ENCODE results near the gene ADISSP.
A peak's percentile ranks its signal among the peaks of the same experiment; 100 is the strongest.

ADISSP gene

DNA sequence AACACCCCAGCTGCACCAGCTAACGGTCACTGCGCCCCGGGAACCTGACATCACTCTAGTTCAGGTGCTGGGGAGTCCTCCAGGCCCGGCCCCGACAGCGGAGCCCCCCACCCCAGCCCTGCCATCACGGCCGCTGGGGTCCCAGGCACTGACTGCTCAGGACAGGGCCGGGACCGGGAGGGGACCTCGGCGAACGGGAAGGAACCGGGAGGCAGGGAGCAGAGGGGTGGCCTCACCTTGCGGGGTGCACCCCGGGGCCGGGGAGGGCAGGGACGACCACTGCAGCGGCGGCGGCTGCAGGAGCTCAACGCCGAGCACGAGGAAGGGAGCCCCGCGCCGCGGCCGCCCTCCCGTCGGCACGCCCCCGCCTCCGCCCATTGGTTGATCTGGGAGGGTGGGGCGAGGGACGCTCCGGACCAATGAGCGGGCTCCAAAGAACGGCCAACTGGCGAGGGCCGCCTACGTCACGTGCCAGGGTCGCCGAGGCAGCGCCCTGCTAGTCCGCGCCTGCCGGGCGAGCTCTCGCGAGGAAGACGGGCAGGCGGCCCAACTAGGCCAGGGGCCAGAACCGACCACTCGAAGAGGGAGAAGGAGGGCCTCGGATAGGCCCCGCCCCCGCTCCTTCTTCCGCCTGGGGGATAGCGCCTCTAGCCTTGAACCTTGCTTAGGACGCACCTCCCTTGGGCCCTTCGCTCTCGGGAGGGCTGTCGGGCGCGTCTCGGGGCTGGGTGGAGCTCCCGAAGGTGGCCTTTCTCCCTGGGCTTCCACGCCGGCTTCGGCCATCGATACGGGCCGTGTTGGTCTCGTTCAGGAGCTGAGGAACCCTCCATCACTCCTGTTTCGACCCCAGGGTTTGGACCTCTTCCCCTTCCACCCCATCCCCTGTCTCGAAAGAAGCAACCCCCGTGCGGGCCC lies at the start of gene ADISSP:
Gene ADISSP, minus strand, starts transcription at position 327 of the 915 bp plus-strand sequence. CDS start 7,653 bp downstream, outside the sequence.
- peak; percentile 93 for DNase-seq

DNA sequence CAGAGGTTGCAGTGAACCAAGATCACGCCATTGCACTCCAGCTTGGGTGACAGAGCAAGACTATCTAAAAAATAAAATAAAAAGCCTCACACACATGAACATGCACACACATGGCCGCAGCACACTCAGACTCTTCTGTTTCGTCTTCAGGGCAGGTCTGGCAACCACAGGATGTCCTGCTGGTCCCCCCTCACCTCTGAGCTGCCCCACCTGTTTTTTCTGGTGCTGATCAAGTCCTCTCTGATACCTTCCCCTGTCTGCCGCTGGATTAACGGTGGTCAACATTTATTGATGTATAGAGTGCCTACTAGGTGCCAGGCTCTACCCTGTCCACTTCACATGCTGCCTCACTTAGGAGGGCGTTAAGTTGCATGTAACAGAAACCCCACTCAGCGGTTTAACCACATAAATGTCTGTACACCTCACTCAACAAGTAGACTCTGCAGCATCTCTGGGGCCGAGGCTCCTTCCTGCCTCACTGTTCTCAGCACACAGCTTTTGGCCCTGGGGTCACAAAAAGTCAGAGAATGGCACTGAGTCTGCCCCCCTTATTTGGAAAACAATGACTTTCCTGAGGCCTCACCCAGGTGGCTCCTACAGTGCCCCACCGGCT lies 48.3 kb upstream of the ADISSP start:
- no peak for DNase-seq

DNA sequence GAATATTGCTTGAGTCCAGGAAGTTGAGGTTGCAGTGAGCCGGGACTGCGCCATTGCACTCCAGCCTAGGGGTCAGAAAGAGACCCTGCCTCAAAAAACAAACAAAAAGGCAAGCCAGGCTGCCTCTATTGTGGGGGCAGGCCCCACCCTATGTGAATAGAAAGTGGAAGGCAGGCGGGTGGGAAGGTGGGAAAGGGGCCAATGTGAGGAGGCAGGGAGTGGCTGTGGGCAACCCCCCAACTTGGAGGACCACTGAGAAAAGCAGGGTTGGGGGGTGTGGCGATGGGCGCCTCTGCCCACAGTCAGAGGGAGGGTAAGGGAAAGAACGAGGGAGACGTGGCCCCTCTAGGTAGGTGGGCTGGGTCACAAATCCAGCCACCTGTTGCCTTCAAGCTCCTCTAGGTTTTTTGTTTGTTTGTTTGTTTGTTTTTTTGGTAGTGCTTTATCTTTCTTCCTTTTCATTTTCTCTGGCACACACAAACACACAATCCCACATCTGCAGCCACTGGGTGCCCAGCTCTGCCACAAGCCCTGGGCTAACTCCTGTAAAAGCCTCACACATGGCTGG lies 47.5 kb upstream of the ADISSP start:
- no peak for DNase-seq

DNA sequence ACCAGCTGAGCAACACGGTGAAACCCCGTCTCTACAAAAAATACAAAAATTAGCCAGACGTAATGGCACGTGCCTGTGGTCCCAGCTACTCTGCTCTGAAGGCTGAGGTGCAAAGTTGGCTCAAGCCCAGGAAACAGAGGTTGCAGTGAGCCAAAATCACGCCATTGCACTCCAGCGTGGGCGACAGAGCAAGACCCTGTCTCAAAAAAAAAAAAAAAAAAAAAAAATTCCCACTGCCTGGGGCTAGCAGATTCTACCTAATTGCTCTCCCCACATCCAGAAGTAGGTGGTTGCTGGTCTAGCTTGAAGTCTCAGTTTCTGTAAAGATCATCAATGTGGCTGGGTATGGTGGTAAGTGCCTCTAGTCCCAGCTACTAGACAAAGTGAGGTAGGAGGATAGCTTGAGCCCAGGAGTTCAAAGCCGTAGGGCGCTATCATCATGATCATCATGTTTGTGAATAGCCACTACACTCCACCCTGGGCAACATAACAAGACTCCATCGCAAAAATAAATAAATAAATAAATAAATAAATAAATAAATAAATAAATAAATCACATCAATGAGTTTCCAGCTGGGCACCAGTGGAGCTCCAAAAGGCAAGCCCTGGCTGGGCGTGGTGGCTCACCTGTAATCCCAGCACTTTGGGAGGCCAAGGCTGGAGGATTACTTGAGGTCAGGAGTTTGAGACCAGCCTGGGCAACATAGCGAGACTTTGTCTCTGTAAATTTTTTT lies 46.5 kb upstream of the ADISSP start:
- DNase-seq: no peak

DNA sequence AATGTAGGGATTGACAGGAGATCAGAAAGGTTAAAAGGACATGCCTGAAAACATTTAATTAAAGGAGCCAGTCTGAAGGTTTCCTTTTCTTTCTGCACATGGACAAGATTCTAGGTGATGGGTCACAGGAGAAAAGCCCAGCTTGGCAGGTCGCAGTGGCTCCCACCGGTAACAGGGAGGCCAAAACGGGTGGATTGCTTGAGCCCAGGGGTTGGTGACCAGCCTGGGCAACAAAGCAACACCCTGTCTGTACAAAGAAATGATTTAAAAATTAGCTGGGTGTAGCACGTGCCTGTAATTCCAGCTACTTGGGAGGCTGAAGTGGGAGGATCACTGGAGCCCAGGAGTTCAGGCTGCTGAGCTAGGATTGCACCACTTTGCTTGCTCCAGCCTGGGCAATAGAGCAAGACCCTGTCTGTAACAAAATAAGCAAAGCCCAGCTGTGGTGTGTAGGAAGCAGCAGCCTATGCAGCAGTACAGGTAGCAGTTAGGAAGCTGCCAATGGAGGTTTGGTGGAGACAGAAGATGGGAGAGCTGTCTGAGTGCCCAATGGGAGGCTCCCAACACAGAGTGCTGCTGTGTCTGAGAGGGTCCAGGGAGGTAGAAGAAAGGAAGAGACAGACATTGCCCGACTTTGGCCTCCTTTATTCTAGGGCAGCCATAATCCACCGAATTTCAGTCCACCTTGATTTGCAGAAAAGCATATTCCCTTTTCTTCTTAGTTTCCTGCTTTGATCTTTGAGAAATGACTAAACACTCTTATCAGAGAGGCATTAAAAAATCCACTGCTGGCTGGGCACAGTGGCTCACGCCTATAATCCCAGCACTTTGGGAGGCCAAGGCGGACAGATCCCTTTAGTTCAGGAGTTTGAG lies 45.7 kb upstream of the ADISSP start:
- DNase-seq: no peak

DNA sequence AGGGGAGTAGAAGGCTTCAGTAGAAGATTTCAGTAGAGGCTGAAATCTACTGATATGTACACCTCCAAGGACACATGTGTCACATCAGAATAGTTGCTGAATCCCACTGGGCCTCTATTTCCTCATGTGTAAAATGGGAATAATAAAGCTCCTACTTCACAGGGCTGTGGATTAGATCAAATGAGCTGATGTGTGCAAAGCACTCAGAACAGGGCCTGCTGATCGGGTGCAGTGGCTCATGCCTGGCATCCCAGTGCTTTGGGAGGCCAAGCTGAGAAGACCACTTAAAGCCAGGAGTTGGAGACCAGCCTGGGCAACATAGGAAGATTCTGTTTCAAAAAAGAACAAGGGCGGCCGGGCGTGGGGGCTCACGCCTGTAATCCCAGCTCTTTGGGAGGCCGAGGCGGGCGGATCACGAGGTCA lies 44.7 kb upstream of the ADISSP start:
- no peak for DNase-seq

DNA sequence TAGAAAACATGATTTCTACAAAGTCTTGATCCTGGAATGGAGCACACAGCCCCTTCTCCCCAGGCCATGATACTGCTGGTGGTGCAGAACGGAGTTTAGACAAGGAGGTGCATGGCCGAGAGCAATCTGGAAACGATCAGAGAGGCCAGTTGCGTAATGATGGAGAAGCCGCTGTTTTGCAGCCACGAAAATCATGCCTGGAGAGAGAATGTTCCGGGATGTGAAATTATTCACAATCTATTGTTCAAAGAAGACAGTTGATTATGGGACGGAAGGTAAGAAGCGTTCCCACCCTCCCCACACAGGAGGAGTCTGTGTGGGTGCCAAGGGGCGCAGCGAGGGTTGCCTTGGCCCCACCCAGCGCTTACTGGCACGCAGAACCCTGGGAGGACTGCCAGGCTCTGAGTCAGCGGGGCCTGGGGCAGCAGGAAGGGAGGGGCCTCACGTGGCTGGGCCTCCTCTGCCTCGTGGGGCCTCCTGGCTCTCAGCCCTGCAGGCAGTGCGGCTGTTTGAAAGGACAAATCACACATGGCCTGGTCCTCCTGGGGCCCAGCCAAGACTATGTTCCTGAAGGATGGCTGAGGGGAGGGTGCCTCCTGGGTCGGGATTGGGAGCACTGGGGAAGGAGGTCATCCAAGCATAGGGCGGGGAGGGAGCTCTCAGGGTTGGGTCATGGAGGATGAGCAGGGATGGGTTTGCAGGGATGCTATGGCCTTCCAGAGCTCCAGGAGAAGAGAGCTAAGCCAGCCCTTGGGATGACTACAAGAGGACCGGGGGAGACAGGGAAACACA lies 44.1 kb upstream of the ADISSP start:
- DNase-seq: peak; percentile 89

DNA sequence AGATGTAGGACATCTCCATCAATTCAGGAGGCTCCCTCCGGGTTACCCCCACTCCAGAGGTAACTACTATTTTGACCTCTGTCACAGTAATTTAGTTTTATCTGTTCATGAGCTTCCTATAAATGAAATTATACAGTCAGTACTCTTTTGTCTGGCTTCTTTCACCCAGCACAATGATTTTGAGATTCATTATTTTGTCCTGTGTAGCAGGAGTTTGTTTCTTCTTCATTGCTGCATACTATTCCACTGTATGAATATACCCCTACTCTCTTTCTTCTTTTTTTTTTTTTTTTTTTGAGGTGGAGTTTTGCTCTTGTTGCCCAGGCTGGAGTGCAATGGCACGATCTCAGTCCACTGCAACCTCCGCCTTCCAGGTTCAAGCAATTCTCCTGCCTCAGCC lies 41.0 kb upstream of the ADISSP start:
- no peak for DNase-seq

DNA sequence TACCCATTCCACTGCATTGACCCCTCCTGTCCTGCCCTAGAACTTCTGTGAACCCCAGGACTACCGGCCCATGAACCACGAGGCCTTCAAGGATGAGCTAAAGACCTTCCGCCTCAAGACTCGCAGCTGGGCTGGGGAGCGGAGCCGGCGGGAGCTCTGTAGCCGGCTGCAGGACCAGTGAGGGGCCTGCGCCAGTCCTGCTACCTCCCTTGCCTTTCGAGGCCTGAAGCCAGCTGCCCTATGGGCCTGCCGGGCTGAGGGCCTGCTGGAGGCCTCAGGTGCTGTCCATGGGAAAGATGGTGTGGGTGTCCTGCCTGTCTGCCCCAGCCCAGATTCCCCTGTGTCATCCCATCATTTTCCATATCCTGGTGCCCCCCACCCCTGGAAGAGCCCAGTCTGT lies 37.2 kb upstream of the ADISSP start:
- no peak for DNase-seq

DNA sequence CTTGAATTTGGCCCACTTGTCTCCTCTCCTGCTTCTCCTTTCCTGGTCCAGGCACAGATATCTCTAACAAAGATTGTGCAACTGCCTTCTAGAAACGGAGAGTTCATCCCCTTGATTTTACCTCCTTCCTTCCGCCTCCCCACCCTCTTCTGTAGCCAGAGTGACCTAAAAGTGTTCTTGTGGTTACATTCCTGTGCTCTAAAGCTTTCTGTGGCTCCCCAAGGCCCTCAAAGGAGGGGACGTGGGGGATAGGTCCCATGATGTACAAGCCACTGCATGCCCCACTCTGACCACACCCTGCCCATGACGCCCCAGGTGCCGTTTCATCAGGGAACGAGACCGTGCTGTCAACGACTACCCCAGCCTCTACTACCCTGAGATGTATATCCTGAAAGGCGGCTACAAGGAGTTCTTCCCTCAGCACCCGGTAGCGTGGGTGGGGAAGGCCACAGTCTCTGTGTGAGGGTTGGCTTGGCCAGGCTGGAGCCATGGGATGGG lies 36.8 kb upstream of the ADISSP start:
- DNase-seq: no peak

DNA sequence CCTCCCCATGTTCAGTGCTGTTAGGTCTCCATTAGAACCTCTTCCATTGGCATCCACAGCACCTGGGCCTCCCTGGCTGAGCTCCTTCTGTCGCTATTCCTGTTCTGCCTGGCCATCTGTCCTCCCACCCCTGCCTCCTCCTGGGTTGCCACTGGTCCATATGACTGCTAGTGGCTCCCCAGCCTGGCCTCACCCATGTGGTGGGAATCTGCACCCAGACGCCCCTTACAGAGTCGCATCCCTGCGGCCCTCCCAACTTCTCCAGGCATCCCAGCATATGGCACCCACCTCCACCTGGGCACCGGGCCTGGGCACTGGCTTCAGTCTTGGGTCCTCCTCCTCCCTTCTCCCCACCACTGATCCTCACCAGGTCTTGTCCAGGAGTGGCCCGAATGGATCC lies 36.3 kb upstream of the ADISSP start:
- DNase-seq: no peak

DNA sequence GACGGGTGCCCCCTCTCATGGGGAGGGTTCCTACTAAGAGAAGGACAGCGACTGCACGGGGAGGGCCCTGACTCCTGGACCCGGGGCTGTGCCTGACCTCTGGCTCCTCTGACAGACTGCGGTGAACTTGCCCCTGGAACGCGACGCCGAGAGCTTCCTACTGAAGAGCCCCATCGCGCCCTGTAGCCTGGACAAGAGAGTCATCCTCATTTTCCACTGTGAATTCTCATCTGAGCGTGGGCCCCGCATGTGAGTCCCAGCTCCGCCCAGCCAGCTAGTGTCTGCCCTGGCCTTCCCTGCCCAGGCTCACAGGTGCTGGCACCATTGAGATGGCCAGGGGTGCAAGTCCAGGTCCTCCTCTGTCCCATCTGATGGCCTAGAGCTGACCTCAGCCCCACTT lies 35.7 kb upstream of the ADISSP start:
- DNase-seq: no peak

DNA sequence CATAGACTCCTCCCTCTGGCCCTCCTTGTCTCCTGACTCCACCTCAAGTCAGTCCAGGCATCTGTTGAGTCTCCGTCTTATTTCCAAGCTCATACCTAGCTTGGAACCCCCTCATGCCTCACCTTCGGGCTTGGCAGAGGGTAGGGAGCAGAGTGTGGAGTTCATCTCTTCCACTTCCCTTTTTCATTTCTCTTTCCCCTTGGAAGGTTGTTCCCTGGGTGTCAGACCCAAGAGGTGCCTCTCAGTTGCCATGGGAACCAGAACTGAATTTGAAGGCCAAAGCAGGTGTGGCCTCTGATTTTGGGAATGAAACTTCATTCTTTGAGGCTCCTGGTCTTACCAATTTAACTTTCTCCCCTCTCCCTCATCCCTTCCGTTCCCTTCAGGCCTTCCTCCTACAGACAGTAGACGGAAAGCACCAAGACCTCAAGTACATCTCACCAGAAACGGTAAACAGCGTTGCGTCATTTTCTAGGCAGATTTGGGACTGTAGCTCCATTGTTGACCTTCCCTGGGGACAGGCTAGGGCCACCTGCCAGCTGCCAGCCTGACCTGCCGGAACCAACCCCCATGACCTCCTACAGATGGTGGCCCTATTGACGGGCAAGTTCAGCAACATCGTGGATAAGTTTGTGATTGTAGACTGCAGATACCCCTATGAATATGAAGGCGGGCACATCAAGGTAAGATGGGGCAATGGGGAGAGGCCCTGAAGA lies 35.1 kb upstream of the ADISSP start:
- no peak for DNase-seq

DNA sequence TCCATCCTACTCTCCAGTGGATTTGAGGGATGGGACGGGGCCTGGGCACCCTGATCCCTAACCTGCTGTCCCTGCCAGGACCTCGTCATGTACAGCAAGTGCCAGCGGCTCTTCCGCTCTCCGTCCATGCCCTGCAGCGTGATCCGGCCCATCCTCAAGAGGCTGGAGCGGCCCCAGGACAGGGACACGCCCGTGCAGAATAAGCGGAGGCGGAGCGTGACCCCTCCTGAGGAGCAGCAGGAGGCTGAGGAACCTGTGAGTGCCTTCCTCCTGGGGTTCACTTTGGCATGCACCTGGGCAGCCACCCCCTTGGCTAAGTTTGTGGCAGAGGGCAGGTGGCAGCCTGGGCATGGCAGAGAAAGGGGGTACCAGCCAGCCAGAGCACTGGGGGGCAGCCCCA lies 34.3 kb upstream of the ADISSP start:
- no peak for DNase-seq

DNA sequence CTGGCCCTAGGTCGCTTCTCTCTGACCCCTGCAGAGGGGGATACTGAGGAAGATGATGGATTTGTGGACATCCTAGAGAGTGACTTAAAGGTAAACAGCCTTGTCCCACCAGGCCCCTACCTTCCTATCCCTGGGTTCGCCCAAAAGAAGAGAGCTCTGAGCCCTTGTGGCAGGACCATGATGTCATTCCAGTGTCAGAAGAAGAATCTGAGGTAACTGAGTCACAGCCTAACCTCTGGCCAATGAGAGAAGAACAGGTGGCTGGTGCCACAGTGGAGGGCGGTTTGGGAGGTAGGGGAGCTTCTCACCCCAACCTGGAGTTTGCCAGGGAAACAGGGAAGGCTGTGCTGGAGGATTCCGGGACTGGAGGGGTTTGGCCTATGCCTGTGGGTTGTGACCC lies 33.7 kb upstream of the ADISSP start:
- no peak for DNase-seq

DNA sequence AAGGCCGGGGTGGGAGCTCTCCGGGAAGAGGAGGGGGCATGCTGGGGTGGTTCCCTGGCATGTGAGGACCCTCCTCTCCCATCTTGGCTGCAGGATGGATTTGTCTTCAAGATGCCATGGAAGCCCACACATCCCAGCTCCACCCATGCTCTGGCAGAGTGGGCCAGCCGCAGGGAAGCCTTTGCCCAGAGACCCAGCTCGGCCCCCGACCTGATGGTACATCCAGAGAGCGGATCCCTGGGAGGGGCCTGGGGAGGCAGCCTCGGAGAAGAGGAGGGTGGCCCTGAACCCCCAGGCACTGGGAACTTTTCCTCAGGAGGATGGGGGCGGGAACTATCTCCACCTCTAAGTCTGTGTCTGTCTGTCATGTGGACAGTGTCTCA lies 33.3 kb upstream of the ADISSP start:
- no peak for DNase-seq

DNA sequence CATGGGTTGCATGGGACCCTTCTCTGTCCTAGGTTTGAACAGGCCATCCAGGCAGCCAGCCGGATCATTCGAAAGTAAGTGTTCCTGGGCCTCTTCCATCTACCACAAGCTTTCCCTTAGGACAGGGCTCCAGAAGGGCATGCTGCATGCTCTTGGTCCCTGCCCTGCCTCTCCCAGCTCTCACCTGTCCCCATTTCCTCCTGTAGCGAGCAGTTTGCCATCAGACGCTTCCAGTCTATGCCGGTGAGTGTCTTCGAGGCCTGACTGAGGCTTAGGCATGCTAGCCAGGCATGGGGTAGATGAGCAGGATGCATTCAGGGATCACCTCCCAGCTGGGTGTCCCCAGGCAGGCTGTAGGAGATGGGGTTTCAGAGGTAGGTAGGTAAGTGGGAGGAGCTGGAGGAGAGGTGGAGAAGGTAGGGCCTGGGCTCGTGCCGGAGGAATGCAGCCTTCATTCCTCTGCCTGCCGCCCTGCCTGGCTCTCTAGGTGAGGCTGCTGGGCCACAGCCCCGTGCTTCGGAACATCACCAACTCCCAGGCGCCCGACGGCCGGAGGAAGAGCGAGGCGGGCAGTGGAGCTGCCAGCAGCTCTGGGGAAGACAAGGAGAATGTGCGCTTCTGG lies 32.8 kb upstream of the ADISSP start:
- no peak for DNase-seq

DNA sequence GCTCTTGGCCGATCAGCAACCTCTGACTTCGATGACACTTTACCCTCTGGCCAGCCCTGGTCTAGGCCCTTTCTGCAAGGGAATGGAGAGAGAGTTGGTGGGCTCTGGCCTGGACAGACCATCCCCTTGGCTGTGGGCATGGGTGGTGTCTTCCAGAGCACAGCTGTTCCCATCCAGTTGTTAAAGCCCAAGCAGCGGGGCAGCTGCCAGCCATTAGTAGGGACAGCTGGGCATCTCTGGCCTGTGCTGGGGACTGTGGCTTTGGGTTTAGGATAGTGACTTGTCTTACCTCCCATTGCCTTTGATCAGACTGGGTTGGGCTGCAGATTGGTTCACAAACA lies 31.3 kb upstream of the ADISSP start:
- no peak for DNase-seq

DNA sequence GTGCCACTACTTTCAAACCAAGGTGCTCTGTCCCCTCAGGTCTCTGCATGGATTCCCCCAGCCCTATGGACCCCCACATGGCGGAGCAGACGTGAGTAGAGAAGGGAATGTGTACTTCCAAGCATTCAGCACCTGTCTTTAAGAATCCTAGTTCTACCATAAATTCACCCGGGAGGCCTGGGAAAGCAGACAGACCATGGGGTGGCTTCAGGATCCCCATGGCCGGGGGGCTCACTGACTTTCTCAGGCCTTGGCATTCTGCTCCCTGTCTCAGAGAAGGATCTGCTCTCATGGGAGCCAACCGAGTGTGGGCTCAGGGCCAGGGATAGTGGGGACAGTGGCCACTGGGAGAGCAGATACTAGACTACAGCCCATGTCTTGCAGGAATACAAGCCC lies 30.8 kb upstream of the ADISSP start:
- DNase-seq: no peak

All from KG1 (cell line).